ENCODE results near the gene ZNF737. TPM values are rescaled to one million over a fixed set of nuclear protein-coding genes. Genes with fewer than 3 reads are reported as not detected.

ZNF737 gene
- total RNA-seq, result 2.6 and 3.4 TPM in 2 replicates

GRCh38 chr19:20565321-20566018 is at the start of gene ZNF737:
Gene ZNF737 (minus strand): TSS chr19:20565781. CDS start chr19:20565640, 141 bp downstream.

Other genes starting within 250 kb of the ZNF737 start
- gene ZNF626, start 95.8 kb upstream of the ZNF737 start, total RNA-seq, result 11.6 and 15.5 TPM in 2 replicates
- gene ZNF66, start 210.5 kb upstream of the ZNF737 start, total RNA-seq, result 0.66 and 3.3 TPM in 2 replicates

Measured in placental pericyte (primary cell).